ENCODE measurements around the gene LRRC4C. TPM values are rescaled to one million over a fixed set of nuclear protein-coding genes. Genes with fewer than 3 reads are reported as not detected.

Gene LRRC4C
- total and polyA plus RNA-seq, 2 experiments from 2014 or later, result 0.35 to 1.1 TPM

DNA sequence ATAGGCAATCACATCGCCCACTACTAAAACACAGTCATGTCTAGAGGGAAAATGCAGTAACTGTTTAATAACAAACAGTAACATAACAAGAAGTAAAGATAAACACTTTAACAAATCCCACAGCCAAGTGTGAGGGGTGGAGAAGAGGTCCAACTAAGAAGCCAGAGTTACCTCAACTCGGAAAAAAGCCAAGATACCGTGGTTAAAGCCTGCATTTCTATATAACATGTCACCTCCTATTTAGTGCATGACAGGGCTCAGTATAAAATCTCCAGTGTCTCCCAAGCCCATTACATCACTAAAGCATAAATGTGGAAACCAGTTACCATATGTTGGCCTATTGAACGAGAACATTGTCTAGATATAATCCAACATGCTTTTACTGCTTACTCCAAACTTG is 281.7 kb downstream of the LRRC4C start:
- no peaks in the 10 kb centered on the region for H3K27me3 Mint-ChIP-seq (ENCODE audit: insufficient read depth, low read depth, poor library complexity)
- Histone ChIP-seq H3K79me2 (replicated peaks; ENCODE audit: insufficient read depth) (no peaks in the 10 kb centered on the region), H3K27ac (ENCODE audit: low read depth) (no peak overlapping the region), H3K4me1 (ENCODE audit: insufficient read depth) (peaks cover 19% of the 10 kb centered on the region), H3K27me3 (ENCODE audit: insufficient read depth) (no peaks in the 10 kb centered on the region), H3F3A (replicated peaks; ENCODE audit: low read depth) (no peaks in the 10 kb centered on the region), H4K20me1 (replicated peaks; ENCODE audit: insufficient read depth) (no peaks in the 10 kb centered on the region), H2AFZ (no peak overlapping the region), H3K9me2 (ENCODE audit: insufficient read depth) (no peaks in the 10 kb centered on the region; the same call in 1 of the 2 replicates), H3K36me3 (ENCODE audit: insufficient read depth) (no peaks in the 10 kb centered on the region), H3K4me3 (no peak overlapping the region), H3K4me2 (no peak overlapping the region)
- peaks cover 15% of the 10 kb centered on the region for H3K4me1 Mint-ChIP-seq
- ATAC-seq (no peak), DNase-seq (ENCODE audit: low spot score) (no peak)
- no peak for TF ChIP-seq CREB1 (CRISPR knock-in tag; IDR thresholded peaks at IDR 0.05; ENCODE audit: low read depth)
- TF ChIP-seq, protein P1, sequence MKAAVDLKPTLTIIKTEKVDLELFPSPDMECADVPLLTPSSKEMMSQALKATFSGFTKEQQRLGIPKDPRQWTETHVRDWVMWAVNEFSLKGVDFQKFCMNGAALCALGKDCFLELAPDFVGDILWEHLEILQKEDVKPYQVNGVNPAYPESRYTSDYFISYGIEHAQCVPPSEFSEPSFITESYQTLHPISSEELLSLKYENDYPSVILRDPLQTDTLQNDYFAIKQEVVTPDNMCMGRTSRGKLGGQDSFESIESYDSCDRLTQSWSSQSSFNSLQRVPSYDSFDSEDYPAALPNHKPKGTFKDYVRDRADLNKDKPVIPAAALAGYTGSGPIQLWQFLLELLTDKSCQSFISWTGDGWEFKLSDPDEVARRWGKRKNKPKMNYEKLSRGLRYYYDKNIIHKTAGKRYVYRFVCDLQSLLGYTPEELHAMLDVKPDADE (IDR thresholded peaks at IDR 0.05), result no peak
- TF ChIP-seq, protein P2, sequence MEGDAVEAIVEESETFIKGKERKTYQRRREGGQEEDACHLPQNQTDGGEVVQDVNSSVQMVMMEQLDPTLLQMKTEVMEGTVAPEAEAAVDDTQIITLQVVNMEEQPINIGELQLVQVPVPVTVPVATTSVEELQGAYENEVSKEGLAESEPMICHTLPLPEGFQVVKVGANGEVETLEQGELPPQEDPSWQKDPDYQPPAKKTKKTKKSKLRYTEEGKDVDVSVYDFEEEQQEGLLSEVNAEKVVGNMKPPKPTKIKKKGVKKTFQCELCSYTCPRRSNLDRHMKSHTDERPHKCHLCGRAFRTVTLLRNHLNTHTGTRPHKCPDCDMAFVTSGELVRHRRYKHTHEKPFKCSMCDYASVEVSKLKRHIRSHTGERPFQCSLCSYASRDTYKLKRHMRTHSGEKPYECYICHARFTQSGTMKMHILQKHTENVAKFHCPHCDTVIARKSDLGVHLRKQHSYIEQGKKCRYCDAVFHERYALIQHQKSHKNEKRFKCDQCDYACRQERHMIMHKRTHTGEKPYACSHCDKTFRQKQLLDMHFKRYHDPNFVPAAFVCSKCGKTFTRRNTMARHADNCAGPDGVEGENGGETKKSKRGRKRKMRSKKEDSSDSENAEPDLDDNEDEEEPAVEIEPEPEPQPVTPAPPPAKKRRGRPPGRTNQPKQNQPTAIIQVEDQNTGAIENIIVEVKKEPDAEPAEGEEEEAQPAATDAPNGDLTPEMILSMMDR (conservative IDR thresholded peaks at IDR 0.05; ENCODE audit: low read depth in 2 of 2), result no peak
- no peak for TF ChIP-seq ZNF331 (CRISPR knock-in tag; IDR thresholded peaks at IDR 0.05; ENCODE audit: low read depth)
- TF ChIP-seq STAT1 (IDR thresholded peaks at IDR 0.05; ENCODE audit: unreplicated experiment), result no peak
- peaks cover 3% of the 10 kb centered on the region for H3K36me3 Mint-ChIP-seq (ENCODE audit: low read depth)
- no peak overlapping the region for H3K27ac Mint-ChIP-seq
- no peak overlapping the region for H3K4me3 Mint-ChIP-seq
- peaks cover 3% of the 10 kb centered on the region for H3K9me3 Mint-ChIP-seq

DNA sequence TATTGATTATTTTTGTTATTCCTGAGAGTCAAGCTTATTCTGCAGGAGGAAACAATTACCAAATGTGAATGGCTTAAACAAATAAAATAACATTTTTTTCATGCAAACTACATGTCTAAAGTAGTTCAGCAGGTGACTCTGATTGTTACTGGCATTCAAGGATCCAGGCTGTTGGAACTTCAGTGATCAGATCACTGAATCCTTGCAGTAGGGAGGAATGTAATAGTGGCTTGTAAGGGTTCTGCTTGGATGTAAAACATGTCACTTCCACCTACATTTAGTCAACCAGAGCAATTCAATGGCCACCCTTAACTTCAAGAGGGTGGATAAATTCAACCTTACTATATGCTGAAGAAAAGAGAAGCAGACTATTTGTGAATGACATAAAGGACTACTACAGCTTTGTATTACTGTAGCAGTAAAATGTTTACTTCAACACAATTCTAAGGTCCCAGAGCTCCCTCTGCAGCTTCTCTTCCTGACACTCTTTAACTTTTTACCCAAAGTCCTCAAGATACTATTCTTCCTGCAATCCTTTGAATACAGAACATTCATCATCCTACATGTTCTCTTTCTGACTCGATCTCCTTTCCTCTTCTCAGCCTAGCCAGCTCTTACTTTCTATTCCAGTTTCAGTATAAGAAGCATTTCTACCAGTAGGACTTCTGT is 284.0 kb downstream of the LRRC4C start:
- Histone ChIP-seq H3K4me1 (ENCODE audit: insufficient read depth) (peaks cover 26% of the 10 kb centered on the region), H3K27me3 (ENCODE audit: insufficient read depth) (no peaks in the 10 kb centered on the region), H4K20me1 (replicated peaks; ENCODE audit: insufficient read depth) (no peaks in the 10 kb centered on the region), H3K36me3 (ENCODE audit: insufficient read depth) (no peaks in the 10 kb centered on the region), H2AFZ (no peak overlapping the region), H3K9me2 (ENCODE audit: insufficient read depth) (no peaks in the 10 kb centered on the region), H3K4me2 (no peak overlapping the region), H3K27ac (ENCODE audit: low read depth) (no peak overlapping the region), H3F3A (replicated peaks; ENCODE audit: low read depth) (no peaks in the 10 kb centered on the region), H3K79me2 (replicated peaks; ENCODE audit: insufficient read depth) (no peaks in the 10 kb centered on the region), H3K4me3 (no peak overlapping the region)
- Mint-ChIP-seq H3K4me1 (peaks cover 15% of the 10 kb centered on the region), H3K27ac (no peak overlapping the region), H3K27me3 (ENCODE audit: insufficient read depth, low read depth, poor library complexity) (no peaks in the 10 kb centered on the region), H3K4me3 (no peak overlapping the region), H3K9me3 (no peaks in the 10 kb centered on the region), H3K36me3 (ENCODE audit: low read depth) (peaks cover 3% of the 10 kb centered on the region; the same call in 1 of the 3 replicates)
- DNase-seq (ENCODE audit: low spot score) (peak; percentile 60), ATAC-seq (peak; percentile 68)
- no peak for TF ChIP-seq ZNF331 (CRISPR knock-in tag; IDR thresholded peaks at IDR 0.05; ENCODE audit: low read depth)
- TF ChIP-seq, protein P2 (conservative IDR thresholded peaks at IDR 0.05; ENCODE audit: low read depth in 2 of 2), result peak; percentile 53 to 62

All from GM23338 (cell line).